Heart right ventricle (tissue), 16 donors: Measurements from ENCODE around the gene HIPK3. TPM values are rescaled to one million over a fixed set of nuclear protein-coding genes. Genes with fewer than 3 reads are reported as not detected.
A peak's percentile ranks its signal among the peaks of the same experiment; 100 is the strongest.

ENCODE experiments used
- ATAC-seq, 8 donors: fragments of 200-7000 bp; cut with Tn5 transposase; one replicate each; pipeline ENCODE4 v1.9.1; 2020; ENCODE audit warnings: mild to moderate bottlenecking in 8 of 8, moderate library complexity in 8 of 8, moderate number of reproducible peaks in 1 of 8
- DNase-seq, 2 donors: peaks; one replicate each; pipeline ENCODE4 v3.0.0-alpha.2; 2020
- H3K27ac ChIP-seq, 10 donors: fragments of 200-600 bp; sonication (generic) in 2 of 10; one replicate each; pipeline versions ENCODE4 v1.5.0 to v1.8.0; 2020 to 2022; ENCODE audit warnings: mild to moderate bottlenecking in 3 of 10
- H3K27me3 ChIP-seq, 7 donors: fragments of 200-600 bp; one replicate each; pipeline ENCODE4 v1.8.0; 2021 to 2022; ENCODE audit warnings: mild to moderate bottlenecking in 2 of 7
- H3K36me3 ChIP-seq, 9 donors: fragments of 200-600 bp; sonication (generic) in 1 of 9; one replicate each; pipeline versions ENCODE4 v1.5.0 to v1.8.0; 2020 to 2022; ENCODE audit warnings: mild to moderate bottlenecking in 2 of 9
- H3K4me1 ChIP-seq, 9 donors: fragments of 200-600 bp; sonication (generic) in 1 of 9; one replicate each; pipeline versions ENCODE4 v1.5.0 to v1.8.0; 2020 to 2022; ENCODE audit warnings: mild to moderate bottlenecking in 4 of 9
- H3K4me3 ChIP-seq, 10 donors: fragments of 200-600 bp; sonication (generic) in 2 of 10; one replicate each; pipeline versions ENCODE4 v1.5.0 to v1.8.0; 2020 to 2022; ENCODE audit warnings: mild to moderate bottlenecking in 7 of 10, moderate library complexity in 2 of 10
- H3K9me3 ChIP-seq, 11 donors: fragments of 200-600 bp in 10 of 11; sonication (generic) in 2 of 11; one replicate each; pipeline versions ENCODE4 v1.5.0 to v1.8.0; 2013 to 2022; ENCODE audit warnings: mild to moderate bottlenecking in 2 of 11, control low read depth in 1 of 11, moderate library complexity in 1 of 11
- WGBS, 2 donors: extraction: QIAGEN DNeasy Blood & Tissue Kit; methylation state at CpG; one replicate each; pipeline ENCODE4 v1.1.7; 2013; ENCODE audit warnings: inconsistent platforms in 1 of 2; 5-methylcytosine and 5-hydroxymethylcytosine counted together
- intact Hi-C, 10 donors: fragments of 100-400 bp; cut with DNase I; formaldehyde crosslinking; loops; one replicate each; pipeline versions ENCODE4 v1.11.1 to v1.14.2; 2022
- polyA plus RNA-seq, 2 donors: library from polyadenylated mRNA; stranded (reverse); fragments of 200-250 nt; gene quantifications; one replicate each; pipeline ENCODE4 v1.2.3, GENCODE V29; 2013
- total RNA-seq, 10 donors: library from RNA; stranded (reverse); fragmentation: NEBNext Ultra II Directional in 3 of 10; extraction: Animal tissue kit (Norgen Biotek cat#: 25700) in 3 of 10; gene quantifications; one replicate each; pipeline versions ENCODE4 v1.2.1 to v1.2.4, GENCODE V29; 2021 to 2023
- TF ChIP-seq, protein P1 (sequence below), 9 donors: fragments of 200-600 bp; sonication (generic) in 2 of 9; IDR thresholded peaks; one replicate each; pipeline versions ENCODE4 v1.5.0 to v1.8.0; 2021 to 2022; ENCODE audit warnings: antibody characterized with exemption in 9 of 9, mild to moderate bottlenecking in 5 of 9, moderate library complexity in 1 of 9
- donor health status: Arrhythmogenic right ventricular cardiomyopathy.
- donor health status: ischemic (EF 13 %, LVEDD 7.1; RV severe dilation, severe dysfunction).
- donor health status: healthy with polysubstance abuse.
- donor health status: DM: no; HTN: yes; CAD: no.
- donor health status: DM: no; HTN: no; CAD: no.
- donor health status: ischemic (EF 25% LVEDD 6.9; RV normal size, moderate dysfunction).
- donor health status: ischemic (EF 25% LVEDD 5.7; RV mildly dilated, moderate dysfunction).
- donor health status: healthy.
- donor health status: DM: yes; HTN: yes; CAD: no.
- donor health status: Ischemic cardiomyopathy.
- donor health status: ischemic (EF 35%, LVEDD 5.7; RV mildly dilated, moderate dysfunction).
- donor health status: nonischemic (EF 11% LVEDD 7.7; RV severe dilation, severe dysfunction).
- donor health status: DM: yes; HTN: yes; CAD: no.
- donor health status: PGD.
- donor health status: ischemic (EF 29% LVEDD 5.4; RV normal size, mild dysfunction).
- donor health status: nonischemic (EF 23%, LVEDD 6.1; RV moderate dilation, normal function).

HIPK3 gene
- total and polyA plus RNA-seq, 12 donors: 15.9 to 334 (median 276) TPM

- Histone ChIP-seq H3K27me3 (no peaks in the 10 kb centered on the region), H3K36me3 (peaks cover 0 to 100% (median 52%) of the 10 kb centered on the region in 9 donors), H3K4me3 (no peak overlapping the region), H3K9me3 (no peaks in the 10 kb centered on the region), H3K27ac (no peak overlapping the region), H3K4me1 (peaks cover 0 to 23% (median 0%) of the 10 kb centered on the region in 9 donors)
- TF ChIP-seq, protein P1, sequence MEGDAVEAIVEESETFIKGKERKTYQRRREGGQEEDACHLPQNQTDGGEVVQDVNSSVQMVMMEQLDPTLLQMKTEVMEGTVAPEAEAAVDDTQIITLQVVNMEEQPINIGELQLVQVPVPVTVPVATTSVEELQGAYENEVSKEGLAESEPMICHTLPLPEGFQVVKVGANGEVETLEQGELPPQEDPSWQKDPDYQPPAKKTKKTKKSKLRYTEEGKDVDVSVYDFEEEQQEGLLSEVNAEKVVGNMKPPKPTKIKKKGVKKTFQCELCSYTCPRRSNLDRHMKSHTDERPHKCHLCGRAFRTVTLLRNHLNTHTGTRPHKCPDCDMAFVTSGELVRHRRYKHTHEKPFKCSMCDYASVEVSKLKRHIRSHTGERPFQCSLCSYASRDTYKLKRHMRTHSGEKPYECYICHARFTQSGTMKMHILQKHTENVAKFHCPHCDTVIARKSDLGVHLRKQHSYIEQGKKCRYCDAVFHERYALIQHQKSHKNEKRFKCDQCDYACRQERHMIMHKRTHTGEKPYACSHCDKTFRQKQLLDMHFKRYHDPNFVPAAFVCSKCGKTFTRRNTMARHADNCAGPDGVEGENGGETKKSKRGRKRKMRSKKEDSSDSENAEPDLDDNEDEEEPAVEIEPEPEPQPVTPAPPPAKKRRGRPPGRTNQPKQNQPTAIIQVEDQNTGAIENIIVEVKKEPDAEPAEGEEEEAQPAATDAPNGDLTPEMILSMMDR (IDR thresholded peaks at IDR 0.05): no peak
- DNase-seq: no peak
- 53 to 56% methylated on average over 2 of the region's 2 CpGs for WGBS, 2 donors
- intact Hi-C loops: loop anchor here in 1 of 10 donors (5.0 kb wide), 1 partner anchor 185 kb away; the partner anchor contains the start of gene CSTF3
- peak in 4 of 8 donors; percentile 49 to 59 (median 56) for ATAC-seq
Measured at GRCh38 chr11:33347490-33348125, 90.4 kb downstream of the HIPK3 start.

GRCh38 chr11:33350287-33350686 lies 93.1 kb downstream of the HIPK3 start:
- TF ChIP-seq, protein P1 (IDR thresholded peaks at IDR 0.05): no peak
- intact Hi-C loops: no loop called here
- H3K27ac ChIP-seq: no peak overlapping the region
- no peaks in the 10 kb centered on the region for H3K9me3 ChIP-seq
- H3K4me1 ChIP-seq: peaks cover 0 to 9% (median 0%) of the 10 kb centered on the region in 9 donors
- no peak overlapping the region for H3K4me3 ChIP-seq
- ATAC-seq: no peak
- DNase-seq: no peak
- peaks cover 0 to 100% (median 67%) of the 10 kb centered on the region in 9 donors for H3K36me3 ChIP-seq
- no peaks in the 10 kb centered on the region for H3K27me3 ChIP-seq
- WGBS, 2 donors: 96 to 98% methylated on average over 4 of the region's 4 CpGs

- 31 to 58% methylated on average over 4 of the region's 4 CpGs for WGBS, 2 donors
- H3K36me3 ChIP-seq: peaks cover 0 to 45% (median 11%) of the 10 kb centered on the region in 9 donors
- peak in 6 of 8 donors; percentile 49 to 69 (median 58) for ATAC-seq
- H3K4me1 ChIP-seq: peaks cover 0 to 12% (median 2%) of the 10 kb centered on the region in 9 donors
- intact Hi-C loops: no loop called here
- no peaks in the 10 kb centered on the region for H3K9me3 ChIP-seq
- no peak for DNase-seq
- TF ChIP-seq, protein P1 (IDR thresholded peaks at IDR 0.05): no peak
- H3K27ac ChIP-seq: peak overlapping the region in 2 of 10 donors; percentile 21 to 33
- no peaks in the 10 kb centered on the region for H3K27me3 ChIP-seq
- no peak overlapping the region for H3K4me3 ChIP-seq
Measured at GRCh38 chr11:33358150-33358831, 101.1 kb downstream of the HIPK3 start.

- WGBS, 2 donors: 69 to 73% methylated on average over 4 of the region's 4 CpGs
- intact Hi-C loops: loop anchor here in 9 of 10 donors (2.0 to 10.0 kb wide), 11 partner anchors 184 to 474 kb away; partner anchors contain the start of gene CD59 (in 1 of the 9)
- peaks cover 0 to 21% (median 0%) of the 10 kb centered on the region in 9 donors for H3K36me3 ChIP-seq
- no peaks in the 10 kb centered on the region for H3K27me3 ChIP-seq
- ATAC-seq (no peak), DNase-seq (no peak)
- H3K9me3 ChIP-seq: no peaks in the 10 kb centered on the region
- no peak overlapping the region for H3K27ac ChIP-seq
- TF ChIP-seq, protein P1 (IDR thresholded peaks at IDR 0.05): no peak
- peaks cover 0 to 12% (median 2%) of the 10 kb centered on the region in 9 donors for H3K4me1 ChIP-seq
- no peak overlapping the region for H3K4me3 ChIP-seq
Measured at GRCh38 chr11:33360642-33361041, 103.5 kb downstream of the HIPK3 start.
